GM12878 (cell line): ENCODE data around the gene GPR61. TPM values are rescaled to one million over a fixed set of nuclear protein-coding genes. Genes with fewer than 3 reads are reported as not detected.
A peak's percentile ranks its signal among the peaks of the same experiment; 100 is the strongest.

Experiments
- ATAC-seq: fragments of 200-7000 bp; cut with Tn5 transposase; 3 replicates; pipeline ENCODE4 v1.9.1; 2020; ENCODE audit warnings: mild to moderate bottlenecking, moderate library complexity
- BruUV-seq: library from RNA; stranded (reverse); fragments of 400-500 nt; replicated peaks from 2 replicates; lab custom pipeline; 2021; lab: Mats Ljungman, UMichigan
- CTCF ChIA-PET: fragments of 300-600 bp; sonication (Branson Sonifier 250); formaldehyde crosslinking; extraction: SDS; loops from one replicate; lab custom pipeline; 2021; ENCODE audit warnings: inconsistent platforms; lab: Yijun Ruan, JAX
- POLR2A ChIA-PET: fragments of 350-600 bp; formaldehyde crosslinking; extraction: SDS; loops from one replicate; lab custom pipeline; 2021; ENCODE audit warnings: inconsistent platforms; lab: Charles Lee
- RAD21 ChIA-PET: fragments of 300-600 bp; sonication (Branson Sonifier 250); formaldehyde crosslinking; loops from one replicate; lab custom pipeline; 2023; ENCODE audit warnings: antibody characterized with exemption; ENCODE audit not compliant: unreplicated experiment; lab: Charles Lee
- SMC1A ChIA-PET: fragments of 300-600 bp; sonication (Branson Sonifier 250); formaldehyde crosslinking; loops from one replicate; lab custom pipeline; 2023; ENCODE audit not compliant: unreplicated experiment, uncharacterized antibody; lab: Charles Lee
- DNase-seq: peaks from one replicate; pipeline ENCODE4 v3.0.0-alpha.2; 2011; ENCODE audit warnings: low read depth, low spot score
- FAIRE-seq: peaks from 3 replicates; lab custom pipeline; 2011; peaks lifted over from hg19 to GRCh38; lab: Jason Lieb, UNC
- H2AFZ ChIP-seq: 2 replicates; pipeline ENCODE4 v1.6.0; 2011; ENCODE audit warnings: low read depth, low read length, control low read depth; ENCODE audit not compliant: control insufficient read depth
- H3K27ac ChIP-seq: 2 replicates; pipeline ENCODE4 v1.5.1; 2011; ENCODE audit warnings: control low read depth; ENCODE audit not compliant: control insufficient read depth, insufficient read depth
- H3K27me3 ChIP-seq, 2 experiments: replicated peaks in 1 of 2; 2 replicates each; pipeline versions ENCODE4 v1.6.0 to v1.6.1; 2011; ENCODE audit warnings: low read length in 1 of 2; ENCODE audit not compliant: control insufficient read depth in 2 of 2, insufficient read depth in 2 of 2
- H3K36me3 ChIP-seq, 2 experiments: 2 replicates each; pipeline ENCODE4 v1.5.1; 2011; ENCODE audit warnings: low read length in 1 of 2; ENCODE audit not compliant: control insufficient read depth in 2 of 2, insufficient read depth in 2 of 2
- H3K4me1 ChIP-seq: 2 replicates; pipeline ENCODE4 v1.6.1; 2011; ENCODE audit warnings: mild to moderate bottlenecking, low read length, moderate library complexity, mixed read lengths; ENCODE audit not compliant: control insufficient read depth, insufficient read depth
- H3K4me2 ChIP-seq: 2 replicates; pipeline ENCODE4 v1.6.0; 2011; ENCODE audit warnings: control low read depth; ENCODE audit not compliant: control insufficient read depth, insufficient read depth
- H3K4me3 ChIP-seq: fragments of 200-600 bp; sonication (generic); 2 replicates; pipeline ENCODE4 v1.5.1; 2016
- H3K79me2 ChIP-seq: 2 replicates; pipeline ENCODE4 v1.6.0; 2011; ENCODE audit warnings: low read length; ENCODE audit not compliant: control insufficient read depth, insufficient read depth
- H3K9ac ChIP-seq: 2 replicates; pipeline ENCODE4 v1.8.0; 2011; ENCODE audit warnings: low read length, control low read depth, mixed read lengths; ENCODE audit not compliant: control insufficient read depth, insufficient read depth
- H3K9me3 ChIP-seq: replicated peaks from 3 replicates; pipeline ENCODE4 v1.5.1; 2011; ENCODE audit warnings: mild to moderate bottlenecking, low read length; ENCODE audit not compliant: control insufficient read depth, insufficient read depth
- H4K20me1 ChIP-seq: 2 replicates; pipeline ENCODE4 v1.6.0; 2011; ENCODE audit not compliant: control insufficient read depth, insufficient read depth
- BHLHE40 ChIP-seq, 2 experiments: fragments of 450-650 bp in 1 of 2; IDR thresholded peaks; 2 replicates each; pipeline ENCODE4 v1.6.1; 2011 to 2017; ENCODE audit warnings: low read depth in 2 of 2, borderline replicate concordance in 1 of 2, improper control_type of control experiment in 1 of 2, low read length in 1 of 2, mild to moderate bottlenecking in 1 of 2
- CUX1 ChIP-seq: IDR thresholded peaks from 2 replicates; pipeline ENCODE4 v1.6.1; 2012; ENCODE audit warnings: improper control_type of control experiment, low read depth, low read length; ENCODE audit not compliant: insufficient replicate concordance
- EP300 ChIP-seq, 2 experiments: fragments of 150-350 bp in 1 of 2; IDR thresholded peaks; 2 replicates each; pipeline ENCODE4 v1.6.1; 2011 to 2012; ENCODE audit warnings: low read depth in 2 of 2, low read length in 2 of 2, borderline replicate concordance in 1 of 2, improper control_type of control experiment in 1 of 2, inconsistent platforms in 1 of 2; ENCODE audit not compliant: control insufficient read depth in 1 of 2
- EZH2 ChIP-seq: IDR thresholded peaks from 2 replicates; pipeline ENCODE4 v1.6.1; 2012; ENCODE audit warnings: low read depth, mild to moderate bottlenecking, control low read depth, inconsistent platforms, low read length, borderline replicate concordance; ENCODE audit not compliant: control insufficient read depth
- FOXK2 ChIP-seq: fragments of 450-650 bp; IDR thresholded peaks from 2 replicates; pipeline ENCODE4 v1.6.1; 2017; ENCODE audit warnings: mild to moderate bottlenecking, moderate library complexity
- NFIC ChIP-seq: IDR thresholded peaks from 2 replicates; pipeline ENCODE4 v1.6.1; 2012; ENCODE audit warnings: low read depth, mild to moderate bottlenecking, inconsistent platforms, low read length, moderate library complexity
- POLR2AphosphoS5 ChIP-seq: IDR thresholded peaks from 2 replicates; pipeline ENCODE4 v1.6.1; 2011; ENCODE audit warnings: mild to moderate bottlenecking, low read length, inconsistent platforms
- SKIL ChIP-seq: fragments of 450-650 bp; IDR thresholded peaks from 2 replicates; pipeline ENCODE4 v1.6.1; 2017; ENCODE audit warnings: mild to moderate bottlenecking, low read depth, inconsistent platforms; ENCODE audit not compliant: poor library complexity, severe bottlenecking
- TAF1 ChIP-seq: IDR thresholded peaks from 2 replicates; pipeline ENCODE4 v1.6.1; 2011; ENCODE audit warnings: mild to moderate bottlenecking, low read depth, low read length, borderline replicate concordance
- TCF12 ChIP-seq: IDR thresholded peaks from 2 replicates; pipeline ENCODE4 v1.6.1; 2011; ENCODE audit warnings: low read depth, mild to moderate bottlenecking, low read length
- WGBS: methylation state at CpG from one replicate; pipeline ENCODE4 v1.1.6; 2016; ENCODE audit warnings: low lambda C conversion rate; ENCODE audit not compliant: insufficient replicate concordance, insufficient coverage; ENCODE audit errors: missing lambda C conversion rate; 5-methylcytosine and 5-hydroxymethylcytosine counted together
- in situ Hi-C: fragments of 300-500 bp; cut with MboI; formaldehyde crosslinking; loops from 9 replicates; pipeline ENCODE4 v1.14.3; 2018; ENCODE audit warnings: mixed read lengths
- intact Hi-C: fragments of 100-400 bp; cut with micrococcal nuclease; formaldehyde crosslinking; loops from one replicate; pipeline ENCODE4 v1.14.2; 2022; ENCODE audit not compliant: unreplicated experiment
- polyA plus RNA-seq, 11 experiments: library from polyadenylated mRNA; depleted of rRNA in 4 of 11; unstranded in 6 of 11; stranded (reverse) in 5 of 11; fragments of >200 nt; fragmentation: Nextera tagmentation in 4 of 11; fragmentation: Illumina TruSeq in 1 of 11; extraction: Ambion mirVana in 4 of 11; extraction: Trizol in 1 of 11; gene quantifications; 1 replicate in 1 of 11; 2 replicates in 10 of 11; pipeline versions ENCODE4 v1.2.1 to v1.2.3, GENCODE V29; 2011 to 2016; ENCODE audit warnings: inconsistent platforms in 2 of 11, missing spikeins in 2 of 11, low read depth in 1 of 11
- total RNA-seq, 4 experiments: library from RNA; depleted of rRNA in 3 of 4; stranded (reverse); fragments of >200 nt in 3 of 4; fragmentation: Illumina TruSeq in 1 of 4; extraction: Trizol in 1 of 4; gene quantifications; 2 replicates each; pipeline versions ENCODE4 v1.2.1 to v1.2.3, GENCODE V29; 2013 to 2021
- TF ChIP-seq, protein P1 (sequence below): fragments of 450-650 bp; conservative IDR thresholded peaks from 2 replicates; pipeline ENCODE4 v1.6.1; 2017; ENCODE audit warnings: mild to moderate bottlenecking, moderate library complexity

Gene GPR61
- total and polyA plus RNA-seq, 10 of the 15 experiments (the other 5 are each of a cell fraction or from before 2014, with no cell fraction given) = 0.19 to 1.1 (median 0.35) TPM; not detected in 2

- ChIA-PET CTCF (interaction anchor here (19.4 to 26.7 kb wide), 2 partner anchors 14 to 23 kb away, joined by 240 to 1280 read pairs; partner anchors contain the start of genes CYB561D1 and GPR61), SMC1A (interaction anchor here (15.8 kb wide), 1 partner anchor 19 kb away, joined by 205 read pairs; no protein-coding TSS in a partner anchor), POLR2A (no interaction called here), RAD21 (interaction anchor here (1.4 to 1.8 kb wide), 2 partner anchors 24 to 231 kb away, joined by 3 to 5 read pairs; no protein-coding TSS in a partner anchor)
- Histone ChIP-seq H3K27me3 (no peaks in the 10 kb centered on the region), H2AFZ (no peak overlapping the region), H3K27ac (no peak overlapping the region), H3K36me3 (no peaks in the 10 kb centered on the region), H3K9ac (no peak overlapping the region), H3K4me2 (peak overlapping the region; percentile 96), H3K4me3 (no peak overlapping the region; the same call in 1 of the 2 replicates), H3K9me3 (no peaks in the 10 kb centered on the region), H3K4me1 (0 out of 2 replicates have a peak, but pooled peaks cover 3% of the 10 kb centered on the region), H4K20me1 (no peaks in the 10 kb centered on the region), H3K79me2 (no peaks in the 10 kb centered on the region)
- in situ Hi-C loops (no loop called here), intact Hi-C loops (no loop called here)
- 92% methylated on average over 7 of the region's 7 CpGs for WGBS
- no peak for ATAC-seq
- TF ChIP-seq, protein P1, sequence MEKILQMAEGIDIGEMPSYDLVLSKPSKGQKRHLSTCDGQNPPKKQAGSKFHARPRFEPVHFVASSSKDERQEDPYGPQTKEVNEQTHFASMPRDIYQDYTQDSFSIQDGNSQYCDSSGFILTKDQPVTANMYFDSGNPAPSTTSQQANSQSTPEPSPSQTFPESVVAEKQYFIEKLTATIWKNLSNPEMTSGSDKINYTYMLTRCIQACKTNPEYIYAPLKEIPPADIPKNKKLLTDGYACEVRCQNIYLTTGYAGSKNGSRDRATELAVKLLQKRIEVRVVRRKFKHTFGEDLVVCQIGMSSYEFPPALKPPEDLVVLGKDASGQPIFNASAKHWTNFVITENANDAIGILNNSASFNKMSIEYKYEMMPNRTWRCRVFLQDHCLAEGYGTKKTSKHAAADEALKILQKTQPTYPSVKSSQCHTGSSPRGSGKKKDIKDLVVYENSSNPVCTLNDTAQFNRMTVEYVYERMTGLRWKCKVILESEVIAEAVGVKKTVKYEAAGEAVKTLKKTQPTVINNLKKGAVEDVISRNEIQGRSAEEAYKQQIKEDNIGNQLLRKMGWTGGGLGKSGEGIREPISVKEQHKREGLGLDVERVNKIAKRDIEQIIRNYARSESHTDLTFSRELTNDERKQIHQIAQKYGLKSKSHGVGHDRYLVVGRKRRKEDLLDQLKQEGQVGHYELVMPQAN = no peak
- TF ChIP-seq CUX1 (no peak), NFIC (no peak), BHLHE40 (IDR thresholded peaks at IDR 0.05; ENCODE audit: borderline replicate concordance in 1 of 2, low read depth in 2 of 2, low read length in 1 of 2) (no peak), EZH2 (no peak), TAF1 (no peak), EP300 (IDR thresholded peaks at IDR 0.05; ENCODE audit: borderline replicate concordance in 1 of 2, control insufficient read depth in 1 of 2, low read depth in 2 of 2, low read length in 2 of 2) (no peak), SKIL (no peak), TCF12 (no peak), FOXK2 (no peak), POLR2AphosphoS5 (no peak)
- BruUV-seq = no TSS peak
- FAIRE-seq = no peak
- no peak for DNase-seq
Measured at GRCh38 chr1:109508873-109509175, 30.8 kb upstream of the GPR61 start.
